Stimulated activated CD8-positive, alpha-beta memory T cell treated with anti-CD3 and anti-CD28 coated beads, Interleukin-4, amount 100 ng/mL, for 4 hours (primary cell): ENCODE results near the gene NR5A2.

Source experiments
- DNase-seq, 2 donors: peaks; one replicate each; pipeline ENCODE4 v3.0.0-alpha.2; 2020; ENCODE audit warnings: low read depth in 2 of 2, low spot score in 1 of 2

The NR5A2 gene

DNA sequence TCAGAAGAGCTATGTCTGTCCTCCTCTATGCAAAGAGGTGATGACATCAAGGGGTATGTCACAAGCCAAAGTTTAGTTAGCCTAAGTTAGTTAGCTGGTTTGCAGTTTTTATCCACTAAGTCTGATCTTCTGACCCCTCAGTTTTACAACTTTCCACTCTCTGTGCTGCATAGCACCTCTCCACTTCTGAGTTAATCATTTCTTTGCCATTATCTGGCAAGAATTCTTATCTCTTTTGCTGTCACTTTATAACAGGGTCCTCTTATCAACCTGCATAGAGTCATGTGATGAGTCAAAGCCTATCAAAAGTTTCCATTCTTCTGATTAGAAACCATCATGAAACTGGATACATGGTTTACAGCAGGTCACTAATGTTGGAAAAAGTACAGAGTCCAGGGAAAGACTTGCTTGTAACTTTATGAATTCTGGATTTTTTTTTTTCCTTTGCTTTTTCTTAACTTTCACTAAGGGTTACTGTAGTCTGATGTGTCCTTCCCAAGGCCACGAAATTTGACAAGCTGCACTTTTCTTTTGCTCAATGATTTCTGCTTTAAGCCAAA, at the start of gene NR5A2:
Gene NR5A2, plus strand, starts transcription at position 447 of the 560 bp plus-strand sequence. CDS start 138 bp downstream, outside the sequence.
- no peak for DNase-seq

- DNase-seq: no peak
Observed at GRCh38 chr1:199978408-199978940, 49.0 kb upstream of the NR5A2 start.

GRCh38 chr1:199979071-199979470, 48.4 kb upstream of the NR5A2 start:
- DNase-seq: no peak

GRCh38 chr1:199981584-199981983, 45.9 kb upstream of the NR5A2 start:
- DNase-seq: no peak

GRCh38 chr1:199982606-199983005, 44.9 kb upstream of the NR5A2 start:
- DNase-seq: no peak

- no peak for DNase-seq
Observed at GRCh38 chr1:199983531-199983930, 44.0 kb upstream of the NR5A2 start.

- no peak for DNase-seq
Observed at GRCh38 chr1:199995096-199995685, 32.3 kb upstream of the NR5A2 start.

GRCh38 chr1:200005165-200005564, 22.3 kb upstream of the NR5A2 start:
- no peak for DNase-seq

DNA sequence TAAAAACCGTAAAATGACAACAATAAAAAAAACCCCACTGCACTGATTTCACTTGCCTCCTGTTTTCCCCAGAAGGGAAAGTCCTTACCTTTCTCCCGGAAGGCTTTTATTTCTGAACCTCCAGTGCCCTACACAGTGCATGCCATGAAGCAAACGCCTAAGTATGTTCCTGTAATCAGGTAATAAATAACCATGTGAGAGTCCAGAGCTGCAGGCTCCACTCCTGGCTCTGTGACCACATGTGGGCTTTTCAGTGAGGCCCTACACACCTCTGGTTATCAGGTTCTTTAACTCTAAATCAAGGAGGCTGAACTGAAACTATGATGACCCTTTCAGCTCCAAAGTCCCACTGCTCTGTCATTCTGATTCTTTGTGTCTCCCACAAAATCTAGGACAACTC, 20.8 kb upstream of the NR5A2 start:
- DNase-seq: no peak

- DNase-seq: no peak
Observed at GRCh38 chr1:200015811-200016210, 11.7 kb upstream of the NR5A2 start.

- DNase-seq: no peak
Observed at GRCh38 chr1:200021577-200022238, 5.8 kb upstream of the NR5A2 start.

DNA sequence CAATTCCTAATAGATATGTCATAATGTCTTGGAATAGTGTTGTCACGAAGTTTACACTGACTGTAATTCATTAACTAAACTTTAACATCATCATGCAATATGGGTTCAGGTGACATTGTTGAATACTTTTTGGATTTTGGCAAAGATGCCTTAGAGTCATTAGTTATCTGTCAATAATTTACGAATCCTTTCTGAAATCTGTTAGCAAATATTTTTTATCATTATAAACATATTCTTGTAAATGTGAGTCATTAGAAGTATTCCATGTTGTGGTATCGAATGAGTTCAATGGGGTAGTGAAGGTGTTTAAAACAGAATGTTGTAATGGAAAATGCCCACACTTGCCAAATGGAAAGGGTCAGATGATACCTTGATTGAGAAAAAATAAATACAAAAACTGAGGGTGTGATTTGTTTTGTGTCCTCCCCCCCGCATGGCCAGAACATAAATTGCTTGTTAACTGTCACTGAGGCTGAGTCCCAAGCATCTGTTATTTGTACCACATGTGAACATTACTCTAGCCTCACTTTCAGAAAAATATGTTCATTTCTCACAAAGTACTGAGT, 5.2 kb upstream of the NR5A2 start:
- DNase-seq: no peak

GRCh38 chr1:200028586-200029034, 1.1 kb downstream of the NR5A2 start:
- no peak for DNase-seq

DNA sequence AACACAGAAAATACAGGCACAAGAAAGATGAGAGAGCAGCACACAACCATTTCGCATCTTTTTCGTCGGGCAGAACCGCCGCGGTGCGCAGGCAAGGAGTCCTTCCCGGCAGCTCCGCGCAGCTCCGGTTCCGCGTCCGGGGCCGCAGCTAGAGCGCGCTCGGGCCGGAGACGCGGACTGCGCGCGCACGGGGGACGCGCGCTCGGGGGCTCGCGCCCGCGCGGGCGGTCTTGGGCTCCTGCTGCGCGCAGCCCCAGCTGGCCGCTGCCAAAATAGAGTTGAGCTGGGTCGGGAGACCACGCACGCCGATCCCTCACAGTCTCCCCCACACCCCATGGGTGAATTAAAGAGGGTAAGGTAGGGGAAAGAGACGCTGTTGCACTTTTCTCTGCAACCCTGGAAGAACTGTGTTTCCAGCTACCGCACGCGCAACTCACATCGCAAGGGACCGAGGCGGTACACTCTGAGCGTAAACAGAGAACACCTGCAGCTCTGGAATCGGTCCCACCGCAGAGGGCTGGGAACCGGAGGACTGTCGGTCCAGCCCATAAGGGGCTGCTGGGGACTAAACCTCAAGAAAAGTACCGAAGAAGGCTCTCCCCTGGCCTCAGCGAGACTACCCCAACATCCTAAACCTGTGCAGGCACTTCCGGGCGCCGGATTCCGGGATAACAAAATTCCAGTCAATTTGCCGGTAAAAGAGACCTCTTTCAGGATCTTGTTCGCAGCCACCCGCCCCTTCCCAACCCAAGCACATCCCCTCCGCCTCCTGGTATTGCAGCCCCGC, 1.7 kb downstream of the NR5A2 start:
- no peak for DNase-seq

DNA sequence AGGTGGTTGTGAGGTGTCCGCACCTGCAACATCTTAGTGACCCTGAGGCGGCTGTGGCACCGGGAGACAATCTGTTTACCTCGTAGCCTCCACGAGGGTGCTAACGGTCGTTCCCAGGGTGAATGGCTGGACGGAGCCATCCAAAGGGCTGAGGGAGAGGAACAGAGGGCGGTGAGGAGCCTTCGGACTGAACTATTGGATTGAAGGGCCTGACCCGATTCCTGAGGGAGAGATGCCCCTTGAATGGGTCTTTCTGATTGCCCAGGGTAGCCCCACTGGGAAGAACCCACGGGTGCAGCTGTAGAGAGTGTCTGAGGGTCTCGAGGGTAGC, 2.3 kb downstream of the NR5A2 start:
- DNase-seq: no peak

- no peak for DNase-seq
Observed at GRCh38 chr1:200030791-200031190, 3.3 kb downstream of the NR5A2 start.

DNA sequence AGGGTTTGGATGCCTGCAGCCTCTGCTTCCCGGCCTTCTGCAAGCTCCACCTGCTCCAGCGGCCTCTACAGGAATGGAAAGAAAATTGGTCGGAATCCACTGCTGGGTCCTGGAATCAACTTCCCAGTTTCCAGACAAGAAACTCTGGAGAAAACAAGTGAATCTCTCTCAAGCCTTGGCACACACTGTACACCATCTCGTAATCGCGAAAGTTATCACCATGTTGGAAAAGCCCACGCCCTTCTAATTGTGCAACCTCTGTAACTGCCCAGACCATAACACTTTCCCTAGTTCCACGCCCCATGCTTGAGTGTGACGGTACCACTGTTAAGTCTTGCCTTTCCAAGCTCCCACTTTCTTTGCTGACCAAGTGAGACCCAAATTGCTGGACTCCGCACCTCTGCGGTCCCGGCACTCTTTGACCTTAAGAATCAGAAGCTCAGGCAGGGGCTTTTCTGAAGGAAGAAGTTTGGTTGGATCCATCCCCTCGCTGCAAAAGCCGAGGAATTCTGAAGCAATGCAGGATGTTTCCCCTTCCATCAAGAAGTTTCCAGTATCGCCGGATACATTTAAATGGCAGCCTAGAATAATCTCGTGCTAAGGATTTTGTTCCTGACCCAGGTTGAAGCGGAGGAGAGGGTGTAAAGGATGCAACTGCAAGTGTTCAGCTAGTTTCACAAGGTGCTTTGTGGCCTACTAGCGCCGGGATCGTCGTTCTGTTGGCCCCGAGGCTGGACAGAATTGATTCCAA, 6.2 kb downstream of the NR5A2 start:
- DNase-seq: no peak

GRCh38 chr1:200034262-200034557, 6.7 kb downstream of the NR5A2 start:
- DNase-seq: no peak

GRCh38 chr1:200034761-200035396, 7.4 kb downstream of the NR5A2 start:
- no peak for DNase-seq

DNA sequence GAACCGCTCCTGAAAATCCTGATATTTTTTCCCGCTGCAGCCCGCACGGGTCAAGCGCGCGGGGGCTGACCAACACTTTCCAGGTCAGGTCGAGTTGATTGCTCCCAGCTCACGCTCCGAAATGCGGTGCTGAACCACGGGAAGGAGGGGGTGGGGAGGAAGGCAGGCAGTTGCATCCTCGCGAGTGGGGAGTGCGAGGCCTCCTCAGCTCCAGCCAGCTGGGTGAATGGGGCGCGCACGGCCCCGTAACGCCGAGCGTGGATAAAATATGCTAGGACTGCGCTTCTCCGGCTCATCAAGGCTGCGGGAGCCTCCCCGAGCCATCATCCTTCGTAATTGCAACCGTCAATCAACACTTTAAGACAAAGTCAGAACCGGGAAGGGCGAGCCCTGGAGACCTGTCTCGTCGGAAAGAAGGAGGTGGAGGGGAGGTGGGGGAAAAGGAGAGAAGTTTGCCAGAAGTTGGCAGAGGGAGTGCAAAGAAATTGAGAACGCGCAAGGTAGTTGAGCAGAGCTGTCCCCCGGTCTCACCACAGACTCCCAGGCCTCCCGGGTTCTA, 8.0 kb downstream of the NR5A2 start:
- no peak for DNase-seq
